ENCODE data around the gene AKAP10.
"Not testable (repeated sequence)": the region's sequence is repeated elsewhere in the genome, so short reads cannot be mapped to it uniquely, and the experiment has no call there.

Gene AKAP10

DNA sequence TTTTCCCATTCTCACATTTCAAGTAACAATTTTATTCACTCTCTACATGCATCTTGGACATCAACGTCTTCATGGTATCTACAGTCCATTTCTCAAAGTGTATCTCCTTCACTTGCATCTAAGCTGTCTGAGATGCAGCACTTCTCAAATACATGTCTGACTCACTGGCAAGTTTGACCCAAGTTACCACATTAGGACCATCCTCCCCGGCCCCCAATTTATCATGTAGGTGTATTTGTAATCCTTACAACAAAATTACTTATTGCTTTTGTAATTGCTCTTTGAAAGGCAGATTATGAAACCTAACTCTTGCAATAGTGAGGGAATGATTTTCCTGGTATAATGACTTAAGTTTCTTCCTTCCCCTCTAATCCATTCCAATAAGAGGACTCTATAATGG is 80.9 kb downstream of the AKAP10 start:
- no peak overlapping the region for H3K27ac ChIP-seq (ENCODE audit: low read depth, low read length)
- H3K9me3 ChIP-seq (ENCODE audit: control insufficient read depth in 1 of 2, low read length in 2 of 2) = no peaks in the 10 kb centered on the region
- peaks cover 6 to 10% of the 10 kb centered on the region in 2 donors for H3K4me1 ChIP-seq (ENCODE audit: control insufficient read depth in 1 of 2, insufficient read depth in 2 of 2, low read length in 2 of 2)
- peaks cover 3 to 10% of the 10 kb centered on the region in 2 donors for H3K36me3 ChIP-seq (ENCODE audit: control insufficient read depth in 1 of 2, insufficient read depth in 2 of 2, low read length in 2 of 2)
- no peak overlapping the region for H3K4me3 ChIP-seq (ENCODE audit: low read depth in 1 of 2, low read length in 2 of 2)
- no peak overlapping the region for H3K9ac ChIP-seq (ENCODE audit: low read depth in 1 of 2, low read length in 2 of 2)
- H3K27me3 ChIP-seq (ENCODE audit: control insufficient read depth in 1 of 2, insufficient read depth in 2 of 2, low read length in 2 of 2) = no peaks in the 10 kb centered on the region

DNA sequence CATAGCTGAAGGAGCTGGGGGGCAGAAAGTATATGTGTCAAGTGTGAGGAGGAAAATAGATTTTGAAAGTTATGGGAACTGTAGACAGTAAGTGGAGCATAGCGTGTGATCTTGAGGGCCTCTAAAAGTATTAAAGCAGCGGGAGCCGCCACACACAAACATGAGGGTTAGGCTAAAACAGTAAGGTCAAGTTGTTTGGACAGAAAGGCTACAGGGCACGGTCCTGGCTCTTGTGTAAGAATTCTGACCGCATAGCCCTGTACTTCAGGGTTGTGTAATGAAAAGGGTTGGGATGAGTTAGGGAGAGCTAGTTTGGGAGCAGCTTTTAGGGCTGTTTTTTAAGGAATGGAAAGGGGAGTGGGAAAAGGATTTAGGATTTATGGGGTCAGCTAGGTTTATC is 87.1 kb downstream of the AKAP10 start:
- H3K27me3 ChIP-seq (ENCODE audit: control insufficient read depth in 1 of 2, insufficient read depth in 2 of 2, low read length in 2 of 2); H3K36me3 ChIP-seq (ENCODE audit: control insufficient read depth in 1 of 2, insufficient read depth in 2 of 2, low read length in 2 of 2); H3K9me3 ChIP-seq (ENCODE audit: control insufficient read depth in 1 of 2, low read length in 2 of 2); H3K4me1 ChIP-seq (ENCODE audit: control insufficient read depth in 1 of 2, insufficient read depth in 2 of 2, low read length in 2 of 2); H3K27ac ChIP-seq (ENCODE audit: low read depth, low read length); H3K9ac ChIP-seq (ENCODE audit: low read depth in 1 of 2, low read length in 2 of 2); H3K4me3 ChIP-seq (ENCODE audit: low read depth in 1 of 2, low read length in 2 of 2): not testable (repeated sequence)

DNA sequence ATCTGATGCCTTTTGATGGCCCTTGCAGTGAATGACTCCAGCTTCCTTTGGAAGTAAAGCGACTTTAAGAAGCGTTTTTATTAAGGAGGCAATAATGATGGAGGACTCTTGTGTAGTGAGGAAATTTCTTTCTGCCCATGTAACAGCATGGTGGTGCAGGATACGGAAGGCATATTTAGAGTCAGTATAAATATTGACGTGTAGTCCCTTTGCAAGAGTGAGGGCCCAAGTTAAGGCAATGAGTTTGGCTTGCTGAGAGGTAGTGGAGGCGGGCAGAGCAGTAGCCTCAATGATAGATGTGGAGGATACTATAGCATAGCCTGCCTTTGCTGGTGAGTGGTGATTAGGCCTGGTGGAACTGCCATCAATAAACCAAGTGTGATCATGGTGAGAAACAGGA is 87.6 kb downstream of the AKAP10 start:
- H3K4me1 ChIP-seq (ENCODE audit: control insufficient read depth in 1 of 2, insufficient read depth in 2 of 2, low read length in 2 of 2); H3K36me3 ChIP-seq (ENCODE audit: control insufficient read depth in 1 of 2, insufficient read depth in 2 of 2, low read length in 2 of 2); H3K27ac ChIP-seq (ENCODE audit: low read depth, low read length); H3K27me3 ChIP-seq (ENCODE audit: control insufficient read depth in 1 of 2, insufficient read depth in 2 of 2, low read length in 2 of 2); H3K4me3 ChIP-seq (ENCODE audit: low read depth in 1 of 2, low read length in 2 of 2); H3K9me3 ChIP-seq (ENCODE audit: control insufficient read depth in 1 of 2, low read length in 2 of 2); H3K9ac ChIP-seq (ENCODE audit: low read depth in 1 of 2, low read length in 2 of 2): not testable (repeated sequence)

DNA sequence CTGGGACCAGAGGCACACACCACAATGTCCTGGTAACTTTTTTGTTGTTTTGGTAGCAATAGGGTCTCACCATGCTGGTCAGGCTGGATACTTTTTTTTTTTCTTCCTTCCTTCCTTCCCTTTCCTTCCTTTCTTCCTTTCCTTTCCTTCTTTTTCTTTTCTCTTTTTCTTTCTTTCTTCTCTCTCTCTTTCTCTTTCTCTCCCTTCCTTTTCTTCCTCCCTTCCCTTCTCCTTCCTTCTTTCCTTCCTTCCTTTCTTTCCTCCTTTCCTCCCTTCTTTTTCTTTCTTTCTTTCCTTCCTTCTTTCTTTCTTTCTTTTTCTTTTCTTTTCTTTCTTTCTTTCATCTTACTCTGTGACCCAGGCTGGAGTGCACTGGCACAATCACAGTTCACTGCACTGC is 91.5 kb downstream of the AKAP10 start:
- Histone ChIP-seq H3K4me3 (ENCODE audit: low read depth in 1 of 2, low read length in 2 of 2) (no peak overlapping the region), H3K27me3 (ENCODE audit: control insufficient read depth in 1 of 2, insufficient read depth in 2 of 2, low read length in 2 of 2) (no peaks in the 10 kb centered on the region), H3K27ac (ENCODE audit: low read depth, low read length) (no peak overlapping the region), H3K36me3 (ENCODE audit: control insufficient read depth in 1 of 2, insufficient read depth in 2 of 2, low read length in 2 of 2) (no peaks in the 10 kb centered on the region), H3K9me3 (ENCODE audit: control insufficient read depth in 1 of 2, low read length in 2 of 2) (no peaks in the 10 kb centered on the region), H3K9ac (ENCODE audit: low read depth in 1 of 2, low read length in 2 of 2) (no peak overlapping the region), H3K4me1 (ENCODE audit: control insufficient read depth in 1 of 2, insufficient read depth in 2 of 2, low read length in 2 of 2) (no peaks in the 10 kb centered on the region)

DNA sequence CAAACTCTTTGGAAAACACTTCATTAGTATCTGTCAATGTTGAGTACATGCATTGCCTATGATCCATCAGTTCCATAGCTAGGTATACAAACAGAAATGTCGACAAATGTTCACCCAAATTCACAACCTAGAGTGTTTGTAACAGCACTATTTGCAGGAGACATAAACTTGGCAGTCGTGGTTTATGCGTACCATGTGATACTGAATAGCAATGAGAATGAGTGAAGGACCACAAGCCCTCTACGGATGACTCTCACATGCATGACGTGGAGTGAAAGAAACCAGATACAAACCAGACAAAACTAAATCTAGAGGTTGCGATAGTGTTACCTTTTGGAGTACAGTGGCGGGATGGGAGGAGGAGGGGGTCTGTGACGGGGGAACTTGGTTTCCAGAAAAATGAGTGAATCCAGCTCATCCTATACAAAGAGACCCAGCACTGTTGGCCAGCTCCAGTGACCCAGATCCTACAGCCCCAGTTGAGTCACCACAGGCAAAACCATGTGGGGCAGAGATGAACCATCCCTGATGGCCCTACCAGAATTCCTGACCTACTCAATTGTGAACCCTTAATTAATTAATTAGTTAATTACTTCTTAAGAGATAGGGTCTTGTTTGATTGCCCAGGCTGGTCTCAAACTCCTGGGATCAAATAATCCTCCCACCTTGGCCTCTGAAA is 94.0 kb downstream of the AKAP10 start:
- Histone ChIP-seq H3K4me1 (ENCODE audit: control insufficient read depth in 1 of 2, insufficient read depth in 2 of 2, low read length in 2 of 2) (no peaks in the 10 kb centered on the region), H3K27ac (ENCODE audit: low read depth, low read length) (no peak overlapping the region), H3K9ac (ENCODE audit: low read depth in 1 of 2, low read length in 2 of 2) (no peak overlapping the region), H3K27me3 (ENCODE audit: control insufficient read depth in 1 of 2, insufficient read depth in 2 of 2, low read length in 2 of 2) (no peaks in the 10 kb centered on the region), H3K36me3 (ENCODE audit: control insufficient read depth in 1 of 2, insufficient read depth in 2 of 2, low read length in 2 of 2) (no peaks in the 10 kb centered on the region), H3K4me3 (ENCODE audit: low read depth in 1 of 2, low read length in 2 of 2) (no peak overlapping the region), H3K9me3 (ENCODE audit: control insufficient read depth in 1 of 2, low read length in 2 of 2) (no peaks in the 10 kb centered on the region)

DNA sequence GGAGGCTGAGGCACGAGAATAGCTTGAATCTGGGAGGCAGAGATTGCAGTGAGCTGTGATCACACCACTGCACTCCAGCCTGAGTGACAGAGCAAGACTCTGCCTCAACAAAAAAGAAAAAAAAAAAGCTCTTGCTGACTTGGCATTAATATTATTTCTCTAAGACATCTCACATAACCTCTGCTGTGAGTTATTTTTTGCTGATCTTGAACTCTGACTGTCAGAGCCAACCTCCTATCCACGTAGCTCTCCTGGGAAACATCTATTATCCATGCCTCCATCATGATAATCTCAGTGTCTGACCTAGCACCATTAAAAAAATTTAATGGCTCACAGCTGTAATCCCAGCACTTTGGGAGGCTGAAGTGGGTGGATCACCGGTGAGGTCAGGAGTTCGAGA is 97.2 kb downstream of the AKAP10 start:
- Histone ChIP-seq H3K27ac (ENCODE audit: low read depth, low read length) (no peak overlapping the region), H3K9ac (ENCODE audit: low read depth in 1 of 2, low read length in 2 of 2) (no peak overlapping the region), H3K9me3 (ENCODE audit: control insufficient read depth in 1 of 2, low read length in 2 of 2) (no peaks in the 10 kb centered on the region), H3K4me3 (ENCODE audit: low read depth in 1 of 2, low read length in 2 of 2) (no peak overlapping the region), H3K36me3 (ENCODE audit: control insufficient read depth in 1 of 2, insufficient read depth in 2 of 2, low read length in 2 of 2) (no peaks in the 10 kb centered on the region), H3K27me3 (ENCODE audit: control insufficient read depth in 1 of 2, insufficient read depth in 2 of 2, low read length in 2 of 2) (no peaks in the 10 kb centered on the region), H3K4me1 (ENCODE audit: control insufficient read depth in 1 of 2, insufficient read depth in 2 of 2, low read length in 2 of 2) (peaks cover 0 to 7% of the 10 kb centered on the region in 2 donors)

DNA sequence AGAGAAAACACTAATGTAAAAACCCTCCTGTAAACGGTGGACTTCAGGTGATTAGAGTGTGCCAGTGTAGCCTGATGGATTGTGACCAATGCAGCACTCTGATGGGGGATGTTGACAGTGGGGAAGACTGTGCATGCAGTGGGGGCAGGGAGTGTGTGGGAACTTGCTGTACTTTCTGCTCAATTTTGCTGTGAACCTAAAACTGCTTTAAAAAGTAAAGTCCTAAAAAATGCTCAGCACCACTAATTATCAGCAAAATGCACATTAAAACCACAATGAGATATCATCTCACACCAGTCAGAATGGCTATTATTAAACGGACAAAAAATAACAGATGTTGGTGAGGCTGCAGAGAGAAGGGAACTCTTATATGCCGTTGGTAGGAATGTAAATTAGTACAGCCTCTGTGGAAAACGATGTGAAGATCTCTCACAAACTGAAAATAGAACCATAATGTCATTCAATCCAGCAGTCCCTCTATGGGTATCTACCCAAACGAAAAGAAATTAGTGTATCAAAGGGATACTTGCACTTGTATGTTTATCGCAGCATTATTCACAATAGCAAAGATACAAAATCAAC is 100.2 kb downstream of the AKAP10 start:
- peaks cover 0 to 7% of the 10 kb centered on the region in 2 donors for H3K4me1 ChIP-seq (ENCODE audit: control insufficient read depth in 1 of 2, insufficient read depth in 2 of 2, low read length in 2 of 2)
- H3K36me3 ChIP-seq (ENCODE audit: control insufficient read depth in 1 of 2, insufficient read depth in 2 of 2, low read length in 2 of 2) = no peaks in the 10 kb centered on the region
- H3K27ac ChIP-seq (ENCODE audit: low read depth, low read length) = no peak overlapping the region
- H3K9me3 ChIP-seq (ENCODE audit: control insufficient read depth in 1 of 2, low read length in 2 of 2) = no peaks in the 10 kb centered on the region
- no peak overlapping the region for H3K9ac ChIP-seq (ENCODE audit: low read depth in 1 of 2, low read length in 2 of 2)
- no peak overlapping the region for H3K4me3 ChIP-seq (ENCODE audit: low read depth in 1 of 2, low read length in 2 of 2)
- H3K27me3 ChIP-seq (ENCODE audit: control insufficient read depth in 1 of 2, insufficient read depth in 2 of 2, low read length in 2 of 2) = no peaks in the 10 kb centered on the region

DNA sequence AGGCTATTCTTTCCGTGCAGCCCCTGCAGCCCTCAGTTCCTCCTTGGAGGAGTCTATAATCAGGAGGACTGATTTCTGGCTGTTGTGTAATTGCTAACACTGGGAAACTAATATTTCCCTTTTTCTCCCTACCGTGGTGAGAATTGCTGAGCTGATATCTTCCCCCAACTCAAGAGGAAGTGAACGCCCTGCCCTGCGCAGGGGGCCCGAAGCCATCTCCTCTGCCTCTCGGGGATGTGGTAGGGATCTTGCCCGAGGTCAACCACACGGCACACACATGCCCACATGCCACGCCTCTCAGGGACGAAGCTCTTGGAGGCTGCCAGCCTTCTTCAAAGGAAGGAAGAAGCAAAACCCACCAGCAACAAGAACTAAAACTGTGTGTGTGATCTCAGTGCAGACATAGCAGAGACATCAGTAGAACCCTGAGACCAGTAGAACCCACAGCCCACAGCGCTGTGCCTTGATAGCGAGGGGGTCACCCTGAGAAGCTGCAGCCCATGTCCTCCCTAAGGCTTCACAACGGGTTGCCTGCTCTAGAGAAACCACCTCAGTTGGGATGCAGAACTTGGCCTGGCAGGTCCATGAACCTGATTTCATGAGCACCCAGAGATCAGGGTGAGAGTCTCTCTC is 101.0 kb downstream of the AKAP10 start:
- H3K27ac ChIP-seq (ENCODE audit: low read depth, low read length) = no peak overlapping the region
- no peaks in the 10 kb centered on the region for H3K27me3 ChIP-seq (ENCODE audit: control insufficient read depth in 1 of 2, insufficient read depth in 2 of 2, low read length in 2 of 2)
- H3K4me1 ChIP-seq (ENCODE audit: control insufficient read depth in 1 of 2, insufficient read depth in 2 of 2, low read length in 2 of 2) = peaks cover 0 to 7% of the 10 kb centered on the region in 2 donors
- H3K9ac ChIP-seq (ENCODE audit: low read depth in 1 of 2, low read length in 2 of 2) = no peak overlapping the region
- no peaks in the 10 kb centered on the region for H3K36me3 ChIP-seq (ENCODE audit: control insufficient read depth in 1 of 2, insufficient read depth in 2 of 2, low read length in 2 of 2)
- no peaks in the 10 kb centered on the region for H3K9me3 ChIP-seq (ENCODE audit: control insufficient read depth in 1 of 2, low read length in 2 of 2)
- no peak overlapping the region for H3K4me3 ChIP-seq (ENCODE audit: low read depth in 1 of 2, low read length in 2 of 2)

DNA sequence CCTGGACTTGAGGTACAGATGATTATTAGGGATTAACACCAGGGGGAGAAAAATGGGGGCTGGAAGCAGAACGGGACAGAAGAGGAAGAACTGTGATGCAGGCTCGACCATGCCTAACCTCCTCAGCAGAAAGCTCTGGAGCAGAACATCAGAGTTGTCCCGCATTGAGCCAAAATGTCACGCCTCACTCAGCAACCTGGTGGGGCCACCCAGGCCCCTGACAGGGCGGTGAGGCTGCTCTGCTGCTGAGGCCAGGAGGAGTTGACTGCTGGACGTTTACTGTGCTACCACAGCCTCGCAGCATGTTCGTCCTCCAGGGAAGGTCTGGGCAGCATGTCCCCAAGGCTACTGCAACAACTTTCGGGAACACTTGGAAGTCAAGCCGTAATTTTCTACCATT is 103.4 kb downstream of the AKAP10 start:
- no peaks in the 10 kb centered on the region for H3K9me3 ChIP-seq (ENCODE audit: control insufficient read depth in 1 of 2, low read length in 2 of 2)
- H3K4me3 ChIP-seq (ENCODE audit: low read depth in 1 of 2, low read length in 2 of 2) = no peak overlapping the region
- H3K27me3 ChIP-seq (ENCODE audit: control insufficient read depth in 1 of 2, insufficient read depth in 2 of 2, low read length in 2 of 2) = no peaks in the 10 kb centered on the region
- H3K27ac ChIP-seq (ENCODE audit: low read depth, low read length) = no peak overlapping the region
- H3K36me3 ChIP-seq (ENCODE audit: control insufficient read depth in 1 of 2, insufficient read depth in 2 of 2, low read length in 2 of 2) = no peaks in the 10 kb centered on the region
- no peak overlapping the region for H3K9ac ChIP-seq (ENCODE audit: low read depth in 1 of 2, low read length in 2 of 2)
- H3K4me1 ChIP-seq (ENCODE audit: control insufficient read depth in 1 of 2, insufficient read depth in 2 of 2, low read length in 2 of 2) = peaks cover 0 to 7% of the 10 kb centered on the region in 2 donors

DNA sequence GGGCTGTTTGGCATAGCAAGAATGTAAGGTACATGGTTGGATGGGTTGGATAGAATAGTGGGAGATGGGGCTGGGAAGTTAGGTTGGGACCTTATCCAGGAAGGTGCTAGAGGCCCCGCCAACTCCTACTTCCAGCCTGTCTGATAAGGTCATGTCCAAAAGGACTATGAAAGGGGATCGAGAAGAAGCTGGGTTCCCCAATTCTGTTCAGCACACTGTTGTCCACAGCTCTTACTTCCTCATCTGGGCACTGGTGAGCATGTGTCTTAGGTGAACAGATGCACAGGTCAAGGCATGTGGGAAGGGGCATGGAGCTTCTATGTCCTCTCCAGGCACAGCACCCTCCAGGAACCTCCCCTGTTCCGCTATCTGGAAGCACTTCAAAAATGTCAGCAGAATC is 104.3 kb downstream of the AKAP10 start:
- H3K9ac ChIP-seq (ENCODE audit: low read depth in 1 of 2, low read length in 2 of 2) = no peak overlapping the region
- peaks cover 0 to 7% of the 10 kb centered on the region in 2 donors for H3K4me1 ChIP-seq (ENCODE audit: control insufficient read depth in 1 of 2, insufficient read depth in 2 of 2, low read length in 2 of 2)
- H3K9me3 ChIP-seq (ENCODE audit: control insufficient read depth in 1 of 2, low read length in 2 of 2) = no peaks in the 10 kb centered on the region
- H3K27me3 ChIP-seq (ENCODE audit: control insufficient read depth in 1 of 2, insufficient read depth in 2 of 2, low read length in 2 of 2) = no peaks in the 10 kb centered on the region
- no peaks in the 10 kb centered on the region for H3K36me3 ChIP-seq (ENCODE audit: control insufficient read depth in 1 of 2, insufficient read depth in 2 of 2, low read length in 2 of 2)
- no peak overlapping the region for H3K4me3 ChIP-seq (ENCODE audit: low read depth in 1 of 2, low read length in 2 of 2)
- no peak overlapping the region for H3K27ac ChIP-seq (ENCODE audit: low read depth, low read length)

Data from duodenal mucosa (tissue), 2 donors.